ENCODE results near the gene SPATS2.
A peak's percentile ranks its signal among the peaks of the same experiment; 100 is the strongest.

Gene SPATS2

GRCh38 chr12:49560695-49561094 lies 193.4 kb downstream of the SPATS2 start:
- DNase-seq, result no peak

DNA sequence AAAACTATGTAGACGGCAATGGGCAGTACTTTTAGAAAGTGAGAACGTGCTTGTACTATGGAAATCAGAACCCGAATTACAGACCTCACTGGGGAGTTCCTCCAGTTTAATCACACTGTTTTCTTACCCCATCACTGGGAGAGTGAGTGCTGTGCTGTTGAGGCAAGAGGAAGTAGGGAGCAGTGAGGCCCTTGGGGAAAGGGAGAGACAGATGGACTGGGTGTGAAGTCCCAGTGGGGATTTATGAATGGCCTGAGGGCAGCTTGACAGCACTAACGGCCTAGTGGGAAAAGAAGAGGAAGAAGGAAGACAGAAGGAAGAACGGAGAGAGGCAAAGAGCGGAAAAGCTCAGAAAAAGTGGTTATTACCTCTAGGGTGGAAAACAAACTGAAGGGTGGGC lies 195.0 kb downstream of the SPATS2 start:
- DNase-seq, result no peak

GRCh38 chr12:49562831-49563230 lies 195.6 kb downstream of the SPATS2 start:
- DNase-seq, result no peak

DNA sequence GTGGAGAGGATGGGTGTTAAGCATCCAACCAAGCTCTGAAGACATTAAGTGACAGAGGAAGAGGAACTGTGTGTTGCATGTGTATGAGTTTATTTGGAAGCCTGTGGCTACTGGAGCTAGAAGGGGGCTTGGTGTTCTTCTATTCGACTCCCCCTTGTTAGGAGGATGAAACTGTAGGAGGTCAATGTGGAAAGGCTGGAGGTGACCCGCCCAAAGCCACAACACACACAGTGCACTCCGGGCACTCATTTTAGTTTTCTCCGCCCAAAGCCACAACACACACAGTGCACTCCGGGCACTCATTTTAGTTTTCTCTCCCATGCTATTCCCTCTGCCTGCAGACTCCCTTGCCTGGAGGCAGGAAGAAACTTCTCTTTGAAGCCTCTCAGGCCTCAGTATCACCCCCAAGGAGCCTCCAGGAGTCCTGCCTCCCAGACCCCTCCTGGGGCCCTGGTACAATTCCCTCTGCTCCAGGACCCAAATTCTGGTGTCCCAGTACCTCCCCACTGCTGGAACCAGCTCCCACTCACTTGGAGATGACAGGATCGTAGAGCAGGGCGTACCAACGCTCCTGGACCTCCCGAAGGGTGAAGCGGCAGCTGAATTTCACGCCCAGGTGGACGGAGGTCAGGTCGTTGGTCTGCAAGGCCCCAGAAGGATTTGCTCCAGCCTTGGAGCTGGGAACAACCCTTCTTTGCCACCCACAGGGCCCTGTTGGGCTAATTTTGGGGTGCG lies 196.9 kb downstream of the SPATS2 start:
- no peak for DNase-seq

DNA sequence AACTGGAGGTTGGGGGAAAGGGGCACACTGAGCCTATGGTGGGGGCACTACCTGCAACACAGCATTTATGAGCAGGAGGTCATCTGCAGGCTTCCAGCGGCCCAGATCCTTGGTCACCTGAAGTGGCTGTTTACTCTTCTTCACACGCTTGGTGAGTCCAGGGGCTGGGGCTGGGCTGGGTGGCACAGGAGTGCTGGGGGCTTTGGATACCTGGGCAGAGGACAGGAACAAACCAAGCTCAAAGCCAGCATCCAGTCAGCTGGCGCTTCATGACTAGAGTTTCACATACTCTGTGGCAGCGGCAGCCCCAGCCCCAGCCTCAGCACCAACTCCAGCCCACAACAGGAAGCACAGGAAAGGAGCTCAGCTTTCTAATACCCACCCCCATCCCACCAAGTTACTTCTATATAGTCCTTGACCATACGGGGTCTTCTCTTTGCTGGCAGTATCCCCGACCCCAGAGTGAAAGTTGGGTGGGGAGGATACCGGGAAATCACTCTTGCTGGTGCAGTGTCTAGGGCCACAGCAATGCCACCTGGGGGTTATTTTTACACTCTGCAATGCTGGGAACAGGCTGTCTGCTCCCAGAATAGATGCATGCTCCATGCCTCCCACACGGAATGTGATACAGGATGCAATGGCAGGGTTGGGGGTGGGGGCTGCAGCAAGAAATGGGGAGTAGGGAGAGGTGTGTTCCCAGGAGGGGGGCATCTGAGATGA lies 197.6 kb downstream of the SPATS2 start:
- DNase-seq, result no peak

GRCh38 chr12:49565406-49566265 lies 198.4 kb downstream of the SPATS2 start:
- no peak for DNase-seq

DNA sequence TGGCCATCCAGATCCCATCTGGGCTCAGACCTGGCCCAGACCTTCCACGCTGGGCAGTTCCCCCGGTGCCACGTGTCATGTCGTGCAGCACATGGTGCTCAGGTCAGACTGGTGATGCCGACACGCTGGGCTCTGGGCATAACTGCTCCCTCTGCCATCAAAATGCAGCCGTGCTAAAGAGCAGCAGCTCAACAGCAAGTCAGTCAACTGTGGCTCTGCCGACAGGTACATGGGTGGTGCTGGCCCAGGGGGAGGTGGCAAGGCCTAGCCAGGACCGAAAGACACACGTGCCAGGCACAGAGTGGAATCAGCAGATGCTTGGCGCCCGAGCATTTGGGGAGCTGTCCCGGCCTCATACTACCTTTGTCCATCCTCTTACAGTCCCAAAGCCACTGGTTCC lies 199.1 kb downstream of the SPATS2 start:
- DNase-seq, result no peak

GRCh38 chr12:49567302-49567610 lies 200.0 kb downstream of the SPATS2 start:
- DNase-seq, result no peak

- DNase-seq, result peak; percentile 97
These were observed 200.6 kb downstream of the SPATS2 start, which contains the start of gene MCRS1 for GRCh38 chr12:49567611-49568441. Gene MCRS1 (minus strand): TSS chr12:49568142. CDS start chr12:49566731, 1,411 bp downstream.

DNA sequence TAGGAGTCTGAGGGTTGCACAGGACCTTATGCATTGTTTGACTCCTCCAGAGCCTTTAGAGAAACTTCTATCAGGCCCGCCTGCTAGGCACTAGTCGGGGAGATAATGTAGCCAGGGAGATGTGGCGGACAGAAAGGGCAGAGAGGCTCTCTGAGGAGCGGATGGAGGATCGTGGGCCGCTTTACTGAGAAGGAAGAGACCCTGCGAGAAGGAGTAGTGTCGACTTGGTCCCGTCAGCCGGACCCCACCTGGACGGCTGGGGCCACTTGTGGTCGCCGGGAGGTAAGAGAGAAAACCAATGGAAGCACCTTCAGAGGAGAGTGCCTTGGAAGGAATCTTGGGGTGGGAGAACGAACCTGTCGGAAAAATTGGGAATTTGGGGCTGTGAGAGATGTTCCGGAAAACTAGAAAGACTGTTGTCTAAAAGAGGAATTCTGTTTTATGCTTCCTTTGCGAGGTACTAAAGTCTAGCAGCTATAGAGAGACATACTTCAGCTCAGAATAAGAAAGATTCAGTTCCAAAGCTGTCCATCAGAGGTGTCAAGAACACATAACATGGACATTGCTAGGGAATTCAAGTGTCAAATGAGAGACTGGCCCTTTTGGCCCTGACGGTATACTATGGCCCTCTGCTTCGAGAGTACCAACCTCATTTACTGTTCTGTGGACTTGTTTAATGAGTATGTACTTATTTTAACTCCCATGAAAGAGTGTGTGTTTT lies 201.3 kb downstream of the SPATS2 start:
- DNase-seq, result no peak

Data from retina (tissue), 1 donor.